ENCODE measurements around the gene UTY. TPM values are rescaled to one million over a fixed set of nuclear protein-coding genes. Genes with fewer than 3 reads are reported as not detected.
A peak's percentile ranks its signal among the peaks of the same experiment; 100 is the strongest.

UTY gene
- total RNA-seq, 1 donor from 2014 or later, result 29.2 TPM

GRCh38 chrY:13210961-13211646 lies 268.7 kb downstream of the UTY start:
- Histone ChIP-seq H3K27me3 (ENCODE audit: control insufficient read depth, insufficient read depth, low read length) (no peaks in the 10 kb centered on the region), H3K36me3 (ENCODE audit: control insufficient read depth, insufficient read depth, low read length) (no peaks in the 10 kb centered on the region), H3K4me3 (ENCODE audit: low read depth, low read length) (no peak overlapping the region)
- DNase-seq (ENCODE audit: low read depth), result no peak
- no peak for FAIRE-seq
- TF ChIP-seq CTCF (IDR thresholded peaks at IDR 0.05; ENCODE audit: insufficient read depth, low read length, severe bottlenecking), result no peak

DNA sequence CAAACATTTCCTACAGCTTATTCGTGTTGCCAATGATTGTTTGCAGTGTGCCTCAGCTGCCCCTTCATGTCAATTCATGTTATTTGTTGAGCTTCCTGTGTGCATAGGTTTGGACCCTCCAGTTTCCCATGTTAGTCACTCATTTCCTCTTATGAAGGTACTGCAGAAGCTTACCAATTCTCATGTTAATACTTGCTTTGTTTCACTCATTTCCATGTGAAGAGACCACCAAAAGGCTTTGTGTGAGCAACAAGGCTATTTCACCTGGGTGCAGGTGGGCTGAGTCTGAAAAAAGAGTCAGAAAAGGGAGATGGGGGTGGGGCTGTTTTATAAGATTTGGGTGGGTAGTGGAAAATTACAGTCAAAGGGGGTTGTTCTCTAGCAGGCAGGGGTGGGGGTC lies 274.6 kb downstream of the UTY start:
- Histone ChIP-seq H3K27me3 (ENCODE audit: control insufficient read depth, insufficient read depth, low read length) (no peaks in the 10 kb centered on the region), H3K36me3 (ENCODE audit: control insufficient read depth, insufficient read depth, low read length) (no peaks in the 10 kb centered on the region), H3K4me3 (ENCODE audit: low read depth, low read length) (no peak overlapping the region)
- DNase-seq (ENCODE audit: low read depth) (peak; percentile 68), FAIRE-seq (no peak)
- TF ChIP-seq CTCF (IDR thresholded peaks at IDR 0.05; ENCODE audit: insufficient read depth, low read length, severe bottlenecking), result no peak

Other genes with a start within 250 kb of the UTY start
- 0.53 TPM in 1 of 2 replicates, not detected in the other for gene TMSB4Y, start 223.9 kb upstream of the UTY start, total RNA-seq

All from bronchial epithelial cell (primary cell).